Measurements from ENCODE around the gene NUCKS1. TPM values are rescaled to one million over a fixed set of nuclear protein-coding genes. Genes with fewer than 3 reads are reported as not detected.

Gene NUCKS1
- total RNA-seq, 2 experiments from 2014 or later = 152 to 287 TPM

- H3K9me2 ChIP-seq (ENCODE audit: insufficient read depth, low read length) = no peaks in the 10 kb centered on the region
- peaks cover 36% of the 10 kb centered on the region for H3K4me1 ChIP-seq (ENCODE audit: insufficient read depth, low read length, poor library complexity, severe bottlenecking)
- peak overlapping the region; percentile 7; the same call in 1 of the 2 replicates for H3K4me2 ChIP-seq (ENCODE audit: low read length)
- H4K20me1 ChIP-seq (ENCODE audit: insufficient read depth, low read length) = no peaks in the 10 kb centered on the region
- no peak overlapping the region for H3K4me3 ChIP-seq (ENCODE audit: low read depth, low read length, poor library complexity, severe bottlenecking)
- no peak overlapping the region for H2AFZ ChIP-seq (ENCODE audit: low read length)
- ChIA-PET CTCF (ENCODE audit: unreplicated experiment) (interaction anchor here (1.5 kb wide), 1 partner anchor 19 kb away, joined by 10 read pairs; no protein-coding TSS in a partner anchor), POLR2A (interaction anchor here (0.7 to 2.9 kb wide), 7 partner anchors 8 to 82 kb away, joined by 3 to 17 read pairs (median 5); no protein-coding TSS in a partner anchor)
- intact Hi-C loops (cut with micrococcal nuclease; ENCODE audit: unreplicated experiment) = no loop called here
- H3K79me2 ChIP-seq (ENCODE audit: insufficient read depth, low read depth, low read length) = no peaks in the 10 kb centered on the region
- no peaks in the 10 kb centered on the region for H3K9me3 ChIP-seq (ENCODE audit: low read length)
- no peak for TF ChIP-seq CTCF (conservative IDR thresholded peaks at IDR 0.05; ENCODE audit: low read length)
- TF ChIP-seq EZH2phosphoT487 (IDR thresholded peaks at IDR 0.05; ENCODE audit: borderline replicate concordance, low read depth, low read length) = no peak
- DNase-seq (ENCODE audit: low spot score) = no peak
- H3K36me3 ChIP-seq (ENCODE audit: insufficient read depth, low read length) = no peaks in the 10 kb centered on the region
- no peak overlapping the region for H3K27ac ChIP-seq (ENCODE audit: low read depth, low read length, poor library complexity, severe bottlenecking)
- no TSS peak for BruUV-seq (replicated peaks)
Observed at GRCh38 chr1:205677167-205677566, 72.8 kb downstream of the NUCKS1 start.

- H3K36me3 ChIP-seq (ENCODE audit: insufficient read depth, low read length) = no peaks in the 10 kb centered on the region
- H3K9me2 ChIP-seq (ENCODE audit: insufficient read depth, low read length) = no peaks in the 10 kb centered on the region
- H3K9me3 ChIP-seq (ENCODE audit: low read length) = no peaks in the 10 kb centered on the region
- peaks cover 41% of the 10 kb centered on the region for H3K4me1 ChIP-seq (ENCODE audit: insufficient read depth, low read length, poor library complexity, severe bottlenecking)
- no peaks in the 10 kb centered on the region for H4K20me1 ChIP-seq (ENCODE audit: insufficient read depth, low read length)
- no peak for TF ChIP-seq EZH2phosphoT487 (IDR thresholded peaks at IDR 0.05; ENCODE audit: borderline replicate concordance, low read depth, low read length)
- TF ChIP-seq CTCF (conservative IDR thresholded peaks at IDR 0.05; ENCODE audit: low read length) = no peak
- no peak overlapping the region for H3K4me3 ChIP-seq (ENCODE audit: low read depth, low read length, poor library complexity, severe bottlenecking)
- ChIA-PET POLR2A (interaction anchor here (0.8 to 2.9 kb wide), 3 partner anchors 7 to 81 kb away, joined by 3 to 17 read pairs (median 4); no protein-coding TSS in a partner anchor), CTCF (ENCODE audit: unreplicated experiment) (interaction anchor here (1.5 kb wide), 1 partner anchor 18 kb away, joined by 10 read pairs; no protein-coding TSS in a partner anchor)
- H3K79me2 ChIP-seq (ENCODE audit: insufficient read depth, low read depth, low read length) = no peaks in the 10 kb centered on the region
- DNase-seq (ENCODE audit: low spot score) = no peak
- no peak overlapping the region for H3K4me2 ChIP-seq (ENCODE audit: low read length)
- intact Hi-C loops (cut with micrococcal nuclease; ENCODE audit: unreplicated experiment) = no loop called here
- H2AFZ ChIP-seq (ENCODE audit: low read length) = no peak overlapping the region
- no TSS peak for BruUV-seq (replicated peaks)
- H3K27ac ChIP-seq (ENCODE audit: low read depth, low read length, poor library complexity, severe bottlenecking) = no peak overlapping the region
Observed at GRCh38 chr1:205676597-205676996, 73.4 kb downstream of the NUCKS1 start.

- intact Hi-C loops (cut with micrococcal nuclease; ENCODE audit: unreplicated experiment) = no loop called here
- Histone ChIP-seq H3K4me3 (ENCODE audit: low read depth, low read length, poor library complexity, severe bottlenecking) (no peak overlapping the region), H3K79me2 (ENCODE audit: insufficient read depth, low read depth, low read length) (no peaks in the 10 kb centered on the region), H2AFZ (ENCODE audit: low read length) (no peak overlapping the region), H3K9me2 (ENCODE audit: insufficient read depth, low read length) (no peaks in the 10 kb centered on the region), H3K9me3 (ENCODE audit: low read length) (no peaks in the 10 kb centered on the region), H3K36me3 (ENCODE audit: insufficient read depth, low read length) (no peaks in the 10 kb centered on the region), H4K20me1 (ENCODE audit: insufficient read depth, low read length) (no peaks in the 10 kb centered on the region), H3K4me2 (ENCODE audit: low read length) (no peak overlapping the region), H3K27ac (ENCODE audit: low read depth, low read length, poor library complexity, severe bottlenecking) (no peak overlapping the region), H3K4me1 (ENCODE audit: insufficient read depth, low read length, poor library complexity, severe bottlenecking) (peaks cover 47% of the 10 kb centered on the region)
- no peak for TF ChIP-seq CTCF (conservative IDR thresholded peaks at IDR 0.05; ENCODE audit: low read length)
- no peak for TF ChIP-seq EZH2phosphoT487 (IDR thresholded peaks at IDR 0.05; ENCODE audit: borderline replicate concordance, low read depth, low read length)
- BruUV-seq (replicated peaks) = no TSS peak
- CTCF ChIA-PET (ENCODE audit: unreplicated experiment) = no interaction called here
- POLR2A ChIA-PET = no interaction called here
- no peak for DNase-seq (ENCODE audit: low spot score)
Observed at GRCh38 chr1:205676002-205676401, 74.0 kb downstream of the NUCKS1 start.
